ENCODE data around the gene GRN. TPM values are rescaled to one million over a fixed set of nuclear protein-coding genes. Genes with fewer than 3 reads are reported as not detected.

GRN gene
- total and polyA plus RNA-seq, 9 of the 15 experiments (the other 6 are each of a cell fraction or from before 2014, with no cell fraction given), result 5.4 to 75.3 (median 20.7) TPM

DNA sequence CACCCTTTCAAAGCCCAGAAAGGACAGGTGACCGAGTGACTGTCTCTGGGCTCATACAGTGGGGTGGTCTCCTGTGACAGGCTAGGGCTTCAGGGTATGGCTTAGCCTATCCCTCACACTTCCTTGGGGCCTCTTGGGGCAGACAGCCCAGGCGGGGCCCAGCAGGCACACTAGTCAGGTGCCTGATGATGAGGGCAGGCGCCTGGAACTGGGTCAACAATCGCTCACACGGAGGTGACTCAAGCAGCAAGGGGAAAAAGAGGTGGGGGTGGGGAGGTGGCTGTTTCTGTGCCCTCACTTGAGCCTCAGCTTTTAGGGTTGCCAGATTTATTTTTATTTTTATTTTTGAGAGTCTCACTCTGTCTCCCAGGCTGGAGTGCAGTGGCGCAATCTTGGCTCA, 6.4 kb upstream of the GRN start:
- Histone ChIP-seq H3K4me1 (replicated peaks in 1 of 2; ENCODE audit: control insufficient read depth in 2 of 2, insufficient read depth in 2 of 2, low read length in 2 of 2) (peaks cover 0 to 9% of the 10 kb centered on the region in 2 experiments; a peak in 3 of 5 replicates), H3K9ac (ENCODE audit: insufficient read depth in 1 of 2, low read depth in 2 of 2, low read length in 2 of 2) (0 out of 4 replicates have a peak overlapping the region, but pooled peaks of 1 of the 2 experiments have one; percentile 61), H3K79me2 (ENCODE audit: control insufficient read depth, insufficient read depth, low read length) (no peaks in the 10 kb centered on the region), H2AFZ (ENCODE audit: low read depth, low read length) (no peak overlapping the region), H4K20me1 (replicated peaks; ENCODE audit: control insufficient read depth, insufficient read depth, low read length) (no peaks in the 10 kb centered on the region), H3K4me2 (ENCODE audit: insufficient read depth, low read length) (no peak overlapping the region), H3K4me3 (no peak overlapping the region), H3K9me1 (ENCODE audit: control insufficient read depth, insufficient read depth, low read length) (no peaks in the 10 kb centered on the region), H3K27ac (ENCODE audit: extremely low read depth, low read depth, low read length) (no peak overlapping the region), H3K27me3 (ENCODE audit: control insufficient read depth in 2 of 2, insufficient read depth in 2 of 2, low read length in 2 of 2) (no peaks in the 10 kb centered on the region; a peak in 1 of 5 replicates), H3K36me3 (ENCODE audit: control insufficient read depth, insufficient read depth, low read length) (no peaks in the 10 kb centered on the region), H3K9me3 (replicated peaks; ENCODE audit: control insufficient read depth, insufficient read depth, low read depth, low read length) (no peaks in the 10 kb centered on the region)
- CTCF ChIA-PET (ENCODE audit: low intra/inter-chr PET ratio), result interaction anchor here (0.6 kb wide), 1 partner anchor 65 kb away, joined by 6 read pairs; no protein-coding TSS in a partner anchor
- DNase-seq (ENCODE audit: extremely low read depth in 1 of 4, low spot score in 3 of 4) (no peak), FAIRE-seq (no peak), ATAC-seq (no peak)
- intact Hi-C loops (cut with micrococcal nuclease), result no loop called here
- in situ Hi-C loops (cut with MboI), result loop anchor here (25.0 kb wide), 1 partner anchor 401 kb away; the partner anchor contains the start of gene PPY
- WGBS (ENCODE audit: insufficient coverage, low coverage, missing lambda C conversion rate), result 18% methylated on average over 6 of the region's 6 CpGs
- BruUV-seq (replicated peaks), result no TSS peak
- no peak for TF ChIP-seq ZNF583 (CRISPR knock-in tag; IDR thresholded peaks at IDR 0.05)
- TF ChIP-seq, protein P1, sequence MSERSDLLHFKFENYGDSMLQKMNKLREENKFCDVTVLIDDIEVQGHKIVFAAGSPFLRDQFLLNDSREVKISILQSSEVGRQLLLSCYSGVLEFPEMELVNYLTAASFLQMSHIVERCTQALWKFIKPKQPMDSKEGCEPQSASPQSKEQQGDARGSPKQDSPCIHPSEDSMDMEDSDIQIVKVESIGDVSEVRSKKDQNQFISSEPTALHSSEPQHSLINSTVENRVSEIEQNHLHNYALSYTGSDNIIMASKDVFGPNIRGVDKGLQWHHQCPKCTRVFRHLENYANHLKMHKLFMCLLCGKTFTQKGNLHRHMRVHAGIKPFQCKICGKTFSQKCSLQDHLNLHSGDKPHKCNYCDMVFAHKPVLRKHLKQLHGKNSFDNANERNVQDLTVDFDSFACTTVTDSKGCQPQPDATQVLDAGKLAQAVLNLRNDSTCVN (CRISPR knock-in tag; IDR thresholded peaks at IDR 0.05), result no peak
- TF ChIP-seq CTCF (IDR thresholded peaks at IDR 0.05 in 2 of 3, conservative IDR thresholded peaks at IDR 0.05 in 1 of 3; ENCODE audit: insufficient read depth in 2 of 3, low read depth in 1 of 3, low read length in 3 of 3), result no peak
- TF ChIP-seq HNRNPL (IDR thresholded peaks at IDR 0.05; ENCODE audit: low read depth, low read length), result no peak
- TF ChIP-seq, protein P2, sequence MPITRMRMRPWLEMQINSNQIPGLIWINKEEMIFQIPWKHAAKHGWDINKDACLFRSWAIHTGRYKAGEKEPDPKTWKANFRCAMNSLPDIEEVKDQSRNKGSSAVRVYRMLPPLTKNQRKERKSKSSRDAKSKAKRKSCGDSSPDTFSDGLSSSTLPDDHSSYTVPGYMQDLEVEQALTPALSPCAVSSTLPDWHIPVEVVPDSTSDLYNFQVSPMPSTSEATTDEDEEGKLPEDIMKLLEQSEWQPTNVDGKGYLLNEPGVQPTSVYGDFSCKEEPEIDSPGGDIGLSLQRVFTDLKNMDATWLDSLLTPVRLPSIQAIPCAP (CRISPR knock-in tag; IDR thresholded peaks at IDR 0.05; ENCODE audit: borderline replicate concordance), result no peak
- no peak for TF ChIP-seq CCAR2 (IDR thresholded peaks at IDR 0.05; ENCODE audit: low read depth, low read length)
- POLR2A ChIA-PET, result interaction anchor here (0.6 kb wide), 1 partner anchor 267 kb away, joined by 3 read pairs; no protein-coding TSS in a partner anchor

Measured in K562 (cell line).